Activated effector memory CD4-positive, alpha-beta T cell treated with anti-CD3 and anti-CD28 coated beads, Interleukin-2, amount 50 U/mL, for 16 hours (primary cell): ENCODE results near the gene MRGPRF.

Source experiments
- DNase-seq: peaks from one replicate; pipeline ENCODE4 v3.0.0-alpha.2; 2020

MRGPRF gene

GRCh38 chr11:68960294-68961071, 52.6 kb downstream of the MRGPRF start:
- DNase-seq: no peak

GRCh38 chr11:68959465-68960293, 53.4 kb downstream of the MRGPRF start:
- no peak for DNase-seq

- no peak for DNase-seq
Observed at GRCh38 chr11:68958211-68958610, 54.8 kb downstream of the MRGPRF start.

GRCh38 chr11:68956547-68957254, 56.3 kb downstream of the MRGPRF start:
- DNase-seq: no peak

GRCh38 chr11:68956142-68956541, 56.9 kb downstream of the MRGPRF start:
- no peak for DNase-seq

GRCh38 chr11:68955607-68955958, 57.5 kb downstream of the MRGPRF start:
- no peak for DNase-seq

- DNase-seq: no peak
Observed at GRCh38 chr11:68954836-68955606, 58.0 kb downstream of the MRGPRF start.
